SK-N-SH treated with all-trans-retinoic acid at 6 μM for 48 hours (cell line): Measurements from ENCODE around the gene SHANK3.

Experiments
- ARNTL ChIP-seq: fragments of 450-650 bp; formaldehyde crosslinking; IDR thresholded peaks from 2 replicates; pipeline ENCODE4 v1.5.0; 2020; ENCODE audit warnings: low read depth, mild to moderate bottlenecking, moderate library complexity, borderline replicate concordance
- ESRRG ChIP-seq: fragments of 250-450 bp; sonication (Bioruptor Pico); IDR thresholded peaks from 2 replicates; pipeline ENCODE4 v1.6.1; 2021; ENCODE audit warnings: mild to moderate bottlenecking
- ISL1 ChIP-seq: fragments of 250-450 bp; sonication (Bioruptor Pico); IDR thresholded peaks from 2 replicates; pipeline ENCODE4 v2.1.2; 2022; ENCODE audit warnings: mild to moderate bottlenecking, moderate library complexity
- OSR1 ChIP-seq: fragments of 250-450 bp; sonication (Bioruptor Pico); IDR thresholded peaks from 2 replicates; pipeline ENCODE4 v1.8.0; 2022; ENCODE audit warnings: moderate library complexity, mild to moderate bottlenecking, inconsistent platforms
- RARB ChIP-seq: fragments of 250-450 bp; sonication (Bioruptor Pico); IDR thresholded peaks from 2 replicates; pipeline ENCODE4 v1.8.0; 2021; ENCODE audit warnings: mild to moderate bottlenecking, moderate library complexity
- TOX ChIP-seq: fragments of 250-450 bp; sonication (Bioruptor Pico); IDR thresholded peaks from 2 replicates; pipeline ENCODE4 v1.8.0; 2021; ENCODE audit warnings: mild to moderate bottlenecking, moderate library complexity, borderline replicate concordance
- ZC3H10 ChIP-seq: fragments of 250-450 bp; sonication (Bioruptor Pico); IDR thresholded peaks from 2 replicates; pipeline ENCODE4 v1.5.1; 2021; ENCODE audit warnings: mild to moderate bottlenecking, moderate library complexity
- ZFP3 ChIP-seq: fragments of 250-450 bp; sonication (Bioruptor Pico); IDR thresholded peaks from 2 replicates; pipeline ENCODE4 v1.5.0; 2020; ENCODE audit warnings: mild to moderate bottlenecking, moderate library complexity
- ZFP30 ChIP-seq: fragments of 450-650 bp; formaldehyde crosslinking; IDR thresholded peaks from 2 replicates; pipeline ENCODE4 v1.5.0; 2022; ENCODE audit warnings: mild to moderate bottlenecking, moderate library complexity
- ZNF565 ChIP-seq: fragments of 450-650 bp; formaldehyde crosslinking; conservative IDR thresholded peaks from 2 replicates; pipeline ENCODE4 v1.5.0; 2020; ENCODE audit warnings: low read depth, mild to moderate bottlenecking, moderate library complexity
- TF ChIP-seq, protein P1 (sequence below): fragments of 250-450 bp; sonication (Bioruptor Pico); IDR thresholded peaks from 2 replicates; pipeline ENCODE4 v1.8.0; 2021; ENCODE audit warnings: low read depth, mild to moderate bottlenecking, moderate library complexity, borderline replicate concordance
- TF ChIP-seq, protein P2 (sequence below): fragments of 250-450 bp; sonication (Bioruptor Pico); IDR thresholded peaks from 2 replicates; pipeline ENCODE4 v1.5.1; 2021; ENCODE audit warnings: mild to moderate bottlenecking, moderate library complexity
- TF ChIP-seq, protein P3 (sequence below): fragments of 250-450 bp; sonication (Bioruptor Pico); IDR thresholded peaks from 2 replicates; pipeline ENCODE4 v1.5.0; 2020; ENCODE audit warnings: mild to moderate bottlenecking, moderate library complexity
- TF ChIP-seq, protein P4 (sequence below): fragments of 250-450 bp; sonication (Bioruptor Pico); IDR thresholded peaks from 2 replicates; pipeline ENCODE4 v1.8.0; 2020; ENCODE audit warnings: mild to moderate bottlenecking, moderate library complexity, borderline replicate concordance

DNA sequence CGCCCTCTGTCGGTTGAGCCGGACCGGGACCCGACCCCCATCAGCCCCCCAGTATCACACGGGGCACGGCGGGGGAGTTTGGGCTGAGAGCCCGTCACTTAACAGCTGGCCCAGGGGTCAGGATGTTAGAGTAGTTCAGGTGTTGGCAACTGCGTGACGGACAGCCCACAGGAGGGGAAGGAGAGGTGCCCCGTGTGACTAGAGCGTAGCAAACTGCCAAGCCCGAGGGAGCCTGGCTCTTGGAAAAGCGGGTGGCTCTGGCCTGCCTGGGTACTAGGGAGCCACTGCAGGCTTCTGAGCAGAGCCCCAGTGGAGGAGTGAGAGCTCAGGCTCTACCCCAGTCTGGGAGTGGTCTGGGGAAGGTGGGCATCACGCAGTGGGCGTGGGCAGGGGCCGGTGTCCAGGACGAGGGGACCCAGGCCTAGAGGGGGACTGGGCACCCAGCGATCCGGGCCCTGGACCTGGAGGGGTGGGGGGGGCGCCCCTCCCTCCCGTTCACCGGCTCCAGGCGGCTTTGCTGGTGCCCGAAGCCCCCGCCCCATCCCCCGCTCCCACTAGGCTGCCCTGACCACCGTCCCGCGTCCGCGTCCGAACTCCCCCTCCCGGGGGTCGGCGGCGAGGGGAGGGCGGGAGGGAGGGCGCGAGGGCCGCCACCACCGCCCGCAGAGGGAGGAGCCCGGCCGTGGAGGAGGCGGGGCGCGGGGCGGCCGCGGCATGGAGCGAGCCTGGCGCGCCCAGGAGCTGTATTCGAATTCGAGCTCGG is 24.4 kb downstream of the SHANK3 start:
- TF ChIP-seq ZFP3 (CRISPR knock-in tag) (no peak), ARNTL (CRISPR knock-in tag) (no peak), ZC3H10 (CRISPR knock-in tag) (no peak), ISL1 (CRISPR knock-in tag) (no peak), ZFP30 (CRISPR knock-in tag) (no peak), ESRRG (CRISPR knock-in tag) (no peak), RARB (CRISPR knock-in tag) (no peak), TOX (CRISPR knock-in tag) (no peak), OSR1 (CRISPR knock-in tag) (no peak), ZNF565 (CRISPR knock-in tag) (no peak)
- TF ChIP-seq, protein P1, sequence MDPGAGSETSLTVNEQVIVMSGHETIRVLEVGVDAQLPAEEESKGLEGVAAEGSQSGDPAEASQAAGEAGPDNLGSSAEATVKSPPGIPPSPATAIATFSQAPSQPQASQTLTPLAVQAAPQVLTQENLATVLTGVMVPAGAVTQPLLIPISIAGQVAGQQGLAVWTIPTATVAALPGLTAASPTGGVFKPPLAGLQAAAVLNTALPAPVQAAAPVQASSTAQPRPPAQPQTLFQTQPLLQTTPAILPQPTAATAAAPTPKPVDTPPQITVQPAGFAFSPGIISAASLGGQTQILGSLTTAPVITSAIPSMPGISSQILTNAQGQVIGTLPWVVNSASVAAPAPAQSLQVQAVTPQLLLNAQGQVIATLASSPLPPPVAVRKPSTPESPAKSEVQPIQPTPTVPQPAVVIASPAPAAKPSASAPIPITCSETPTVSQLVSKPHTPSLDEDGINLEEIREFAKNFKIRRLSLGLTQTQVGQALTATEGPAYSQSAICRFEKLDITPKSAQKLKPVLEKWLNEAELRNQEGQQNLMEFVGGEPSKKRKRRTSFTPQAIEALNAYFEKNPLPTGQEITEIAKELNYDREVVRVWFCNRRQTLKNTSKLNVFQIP (CRISPR knock-in tag) = no peak
- TF ChIP-seq, protein P2, sequence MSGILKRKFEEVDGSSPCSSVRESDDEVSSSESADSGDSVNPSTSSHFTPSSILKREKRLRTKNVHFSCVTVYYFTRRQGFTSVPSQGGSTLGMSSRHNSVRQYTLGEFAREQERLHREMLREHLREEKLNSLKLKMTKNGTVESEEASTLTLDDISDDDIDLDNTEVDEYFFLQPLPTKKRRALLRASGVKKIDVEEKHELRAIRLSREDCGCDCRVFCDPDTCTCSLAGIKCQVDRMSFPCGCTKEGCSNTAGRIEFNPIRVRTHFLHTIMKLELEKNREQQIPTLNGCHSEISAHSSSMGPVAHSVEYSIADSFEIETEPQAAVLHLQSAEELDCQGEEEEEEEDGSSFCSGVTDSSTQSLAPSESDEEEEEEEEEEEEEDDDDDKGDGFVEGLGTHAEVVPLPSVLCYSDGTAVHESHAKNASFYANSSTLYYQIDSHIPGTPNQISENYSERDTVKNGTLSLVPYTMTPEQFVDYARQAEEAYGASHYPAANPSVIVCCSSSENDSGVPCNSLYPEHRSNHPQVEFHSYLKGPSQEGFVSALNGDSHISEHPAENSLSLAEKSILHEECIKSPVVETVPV (CRISPR knock-in tag) = no peak
- TF ChIP-seq, protein P3, sequence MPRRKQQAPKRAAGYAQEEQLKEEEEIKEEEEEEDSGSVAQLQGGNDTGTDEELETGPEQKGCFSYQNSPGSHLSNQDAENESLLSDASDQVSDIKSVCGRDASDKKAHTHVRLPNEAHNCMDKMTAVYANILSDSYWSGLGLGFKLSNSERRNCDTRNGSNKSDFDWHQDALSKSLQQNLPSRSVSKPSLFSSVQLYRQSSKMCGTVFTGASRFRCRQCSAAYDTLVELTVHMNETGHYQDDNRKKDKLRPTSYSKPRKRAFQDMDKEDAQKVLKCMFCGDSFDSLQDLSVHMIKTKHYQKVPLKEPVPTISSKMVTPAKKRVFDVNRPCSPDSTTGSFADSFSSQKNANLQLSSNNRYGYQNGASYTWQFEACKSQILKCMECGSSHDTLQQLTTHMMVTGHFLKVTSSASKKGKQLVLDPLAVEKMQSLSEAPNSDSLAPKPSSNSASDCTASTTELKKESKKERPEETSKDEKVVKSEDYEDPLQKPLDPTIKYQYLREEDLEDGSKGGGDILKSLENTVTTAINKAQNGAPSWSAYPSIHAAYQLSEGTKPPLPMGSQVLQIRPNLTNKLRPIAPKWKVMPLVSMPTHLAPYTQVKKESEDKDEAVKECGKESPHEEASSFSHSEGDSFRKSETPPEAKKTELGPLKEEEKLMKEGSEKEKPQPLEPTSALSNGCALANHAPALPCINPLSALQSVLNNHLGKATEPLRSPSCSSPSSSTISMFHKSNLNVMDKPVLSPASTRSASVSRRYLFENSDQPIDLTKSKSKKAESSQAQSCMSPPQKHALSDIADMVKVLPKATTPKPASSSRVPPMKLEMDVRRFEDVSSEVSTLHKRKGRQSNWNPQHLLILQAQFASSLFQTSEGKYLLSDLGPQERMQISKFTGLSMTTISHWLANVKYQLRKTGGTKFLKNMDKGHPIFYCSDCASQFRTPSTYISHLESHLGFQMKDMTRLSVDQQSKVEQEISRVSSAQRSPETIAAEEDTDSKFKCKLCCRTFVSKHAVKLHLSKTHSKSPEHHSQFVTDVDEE (CRISPR knock-in tag) = no peak
- TF ChIP-seq, protein P4, sequence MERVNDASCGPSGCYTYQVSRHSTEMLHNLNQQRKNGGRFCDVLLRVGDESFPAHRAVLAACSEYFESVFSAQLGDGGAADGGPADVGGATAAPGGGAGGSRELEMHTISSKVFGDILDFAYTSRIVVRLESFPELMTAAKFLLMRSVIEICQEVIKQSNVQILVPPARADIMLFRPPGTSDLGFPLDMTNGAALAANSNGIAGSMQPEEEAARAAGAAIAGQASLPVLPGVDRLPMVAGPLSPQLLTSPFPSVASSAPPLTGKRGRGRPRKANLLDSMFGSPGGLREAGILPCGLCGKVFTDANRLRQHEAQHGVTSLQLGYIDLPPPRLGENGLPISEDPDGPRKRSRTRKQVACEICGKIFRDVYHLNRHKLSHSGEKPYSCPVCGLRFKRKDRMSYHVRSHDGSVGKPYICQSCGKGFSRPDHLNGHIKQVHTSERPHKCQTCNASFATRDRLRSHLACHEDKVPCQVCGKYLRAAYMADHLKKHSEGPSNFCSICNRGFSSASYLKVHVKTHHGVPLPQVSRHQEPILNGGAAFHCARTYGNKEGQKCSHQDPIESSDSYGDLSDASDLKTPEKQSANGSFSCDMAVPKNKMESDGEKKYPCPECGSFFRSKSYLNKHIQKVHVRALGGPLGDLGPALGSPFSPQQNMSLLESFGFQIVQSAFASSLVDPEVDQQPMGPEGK (CRISPR knock-in tag) = no peak
